H9 (cell line): ENCODE data around the gene NDST1. TPM values are rescaled to one million over a fixed set of nuclear protein-coding genes. Genes with fewer than 3 reads are reported as not detected.

ENCODE experiments used
- DNase-seq: peaks from one replicate; pipeline ENCODE4 v3.0.0-alpha.2; 2017
- H2AFZ ChIP-seq: one replicate; pipeline ENCODE4 v1.6.1; 2013; ENCODE audit warnings: mild to moderate bottlenecking, low read length, control low read depth, moderate library complexity
- H2AK5ac ChIP-seq: 2 replicates; pipeline ENCODE4 v1.6.1; 2013; ENCODE audit warnings: low read length, control low read depth, mixed read lengths; ENCODE audit not compliant: insufficient read length
- H2BK120ac ChIP-seq: one replicate; pipeline ENCODE4 v1.6.1; 2013; ENCODE audit warnings: low read depth, mild to moderate bottlenecking, low read length, control low read depth, inconsistent platforms; ENCODE audit not compliant: poor library complexity, severe bottlenecking
- H2BK12ac ChIP-seq: 2 replicates; pipeline ENCODE4 v1.6.1; 2013; ENCODE audit warnings: low read length, control low read depth, mixed read lengths, low read depth; ENCODE audit not compliant: insufficient read length
- H2BK15ac ChIP-seq: 2 replicates; pipeline ENCODE4 v1.6.1; 2013; ENCODE audit warnings: low read depth, low read length, control low read depth
- H2BK20ac ChIP-seq: one replicate; pipeline ENCODE4 v1.6.1; 2013; ENCODE audit warnings: low read depth, mild to moderate bottlenecking, low read length, control low read depth, inconsistent platforms; ENCODE audit not compliant: poor library complexity, severe bottlenecking
- H2BK5ac ChIP-seq: 2 replicates; pipeline ENCODE4 v1.6.1; 2013; ENCODE audit warnings: low read length, control low read depth, mixed read lengths; ENCODE audit not compliant: insufficient read length
- H3K14ac ChIP-seq: 2 replicates; pipeline ENCODE4 v1.6.1; 2013; ENCODE audit warnings: low read length, control low read depth; ENCODE audit not compliant: insufficient read depth
- H3K18ac ChIP-seq: 2 replicates; pipeline ENCODE4 v1.6.1; 2013; ENCODE audit warnings: low read depth, mild to moderate bottlenecking, mixed read lengths, low read length, control low read depth; ENCODE audit not compliant: insufficient read length
- H3K23ac ChIP-seq: 2 replicates; pipeline ENCODE4 v1.6.1; 2013; ENCODE audit warnings: low read length, control low read depth, mixed read lengths, low read depth; ENCODE audit not compliant: insufficient read length
- H3K23me2 ChIP-seq: 2 replicates; pipeline ENCODE4 v1.6.1; 2013; ENCODE audit warnings: low read depth, mild to moderate bottlenecking, mixed read lengths, low read length, control low read depth; ENCODE audit not compliant: insufficient read length, poor library complexity, severe bottlenecking
- H3K27ac ChIP-seq: 2 replicates; pipeline ENCODE4 v1.5.1; 2013; ENCODE audit warnings: low read length, control low read depth, mixed read lengths, low read depth; ENCODE audit not compliant: insufficient read length
- H3K27me3 ChIP-seq: 2 replicates; pipeline ENCODE4 v1.6.1; 2013; ENCODE audit warnings: low read length, control low read depth, inconsistent platforms; ENCODE audit not compliant: insufficient read depth
- H3K4ac ChIP-seq: 2 replicates; pipeline ENCODE4 v1.6.1; 2013; ENCODE audit warnings: low read depth, mild to moderate bottlenecking, control low read depth, inconsistent platforms, low read length, moderate library complexity
- H3K4me1 ChIP-seq: 2 replicates; pipeline ENCODE4 v1.6.1; 2013; ENCODE audit warnings: low read length, control low read depth, inconsistent platforms; ENCODE audit not compliant: insufficient read depth
- H3K4me2 ChIP-seq: 2 replicates; pipeline ENCODE4 v1.6.1; 2013; ENCODE audit warnings: low read length, control low read depth, mixed read lengths; ENCODE audit not compliant: insufficient read length, insufficient read depth
- H3K56ac ChIP-seq: 2 replicates; pipeline ENCODE4 v1.6.1; 2013; ENCODE audit warnings: low read depth, mild to moderate bottlenecking, mixed read lengths, low read length, control low read depth; ENCODE audit not compliant: insufficient read length
- H3K79me1 ChIP-seq: 2 replicates; pipeline ENCODE4 v1.6.1; 2013; ENCODE audit warnings: low read depth, mild to moderate bottlenecking, moderate library complexity, low read length, control low read depth, inconsistent platforms; ENCODE audit not compliant: insufficient read depth, poor library complexity, severe bottlenecking
- H3K79me2 ChIP-seq: 2 replicates; pipeline ENCODE4 v1.6.1; 2013; ENCODE audit warnings: low read length, control low read depth, inconsistent platforms; ENCODE audit not compliant: insufficient read depth
- H3K9ac ChIP-seq: 2 replicates; pipeline ENCODE4 v1.6.1; 2013; ENCODE audit warnings: low read length, control low read depth, mixed read lengths; ENCODE audit not compliant: insufficient read length; ENCODE audit errors: extremely low read depth
- H3K9me3 ChIP-seq: one replicate; pipeline ENCODE4 v1.6.1; 2013; ENCODE audit warnings: low read depth, low read length, inconsistent platforms; ENCODE audit not compliant: control insufficient read depth
- H3T11ph ChIP-seq: one replicate; pipeline ENCODE4 v1.6.1; 2013; ENCODE audit warnings: mild to moderate bottlenecking, low read length, control low read depth, inconsistent platforms
- H4K20me1 ChIP-seq: one replicate; pipeline ENCODE4 v1.6.1; 2013; ENCODE audit not compliant: control insufficient read depth, insufficient read length, insufficient read depth
- H4K5ac ChIP-seq: 2 replicates; pipeline ENCODE4 v1.6.1; 2013; ENCODE audit warnings: low read depth, mild to moderate bottlenecking, mixed read lengths, low read length, control low read depth; ENCODE audit not compliant: insufficient read length
- H4K8ac ChIP-seq: replicated peaks from 2 replicates; pipeline ENCODE4 v1.6.1; 2013; ENCODE audit warnings: low read length, control low read depth, mixed read lengths, low read depth; ENCODE audit not compliant: insufficient read length
- H4K91ac ChIP-seq: 2 replicates; pipeline ENCODE4 v1.6.1; 2013; ENCODE audit warnings: low read depth, mild to moderate bottlenecking, moderate library complexity, mixed read lengths, low read length, control low read depth; ENCODE audit not compliant: insufficient read length
- H3K27ac Mint-ChIP-seq, 3 experiments: 2 replicates in 2 of 3; 3 replicates in 1 of 3; pipeline ENCODE4 v1.8.0; 2020 to 2021; ENCODE audit warnings: mixed read lengths in 3 of 3, mild to moderate bottlenecking in 1 of 3, moderate library complexity in 1 of 3
- H3K27me3 Mint-ChIP-seq: 2 replicates; pipeline ENCODE4 v1.8.0; 2021; ENCODE audit warnings: low read depth, mild to moderate bottlenecking, moderate library complexity, mixed read lengths
- H3K36me3 Mint-ChIP-seq, 3 experiments: 2 replicates in 2 of 3; 3 replicates in 1 of 3; pipeline ENCODE4 v1.8.0; 2020 to 2021; ENCODE audit warnings: low read depth in 3 of 3, mixed read lengths in 3 of 3; ENCODE audit not compliant: insufficient read depth in 1 of 3
- H3K4me1 Mint-ChIP-seq, 2 experiments: 2 replicates each; pipeline ENCODE4 v1.8.0; 2020; ENCODE audit warnings: mixed read lengths in 2 of 2
- H3K4me3 Mint-ChIP-seq, 2 experiments: 2 replicates in 1 of 2; 3 replicates in 1 of 2; pipeline ENCODE4 v1.8.0; 2020 to 2021; ENCODE audit warnings: mild to moderate bottlenecking in 2 of 2, mixed read lengths in 2 of 2, moderate library complexity in 1 of 2
- H3K9me3 Mint-ChIP-seq, 2 experiments: 2 replicates in 1 of 2; 3 replicates in 1 of 2; pipeline ENCODE4 v1.8.0; 2020; ENCODE audit warnings: mild to moderate bottlenecking in 2 of 2, mixed read lengths in 2 of 2, moderate library complexity in 1 of 2
- CTCF ChIP-seq: fragments of 200-600 bp; sonication (generic); conservative IDR thresholded peaks from 3 replicates; pipeline ENCODE4 v1.8.0; 2021; ENCODE audit warnings: antibody characterized with exemption, mild to moderate bottlenecking
- WGBS: extraction: QIAGEN DNeasy Blood & Tissue Kit; methylation state at CpG from one replicate; pipeline ENCODE4 v1.1.7; 2013; ENCODE audit warnings: missing lambda C conversion rate, low lambda C conversion rate, mixed read lengths; ENCODE audit not compliant: insufficient read length; ENCODE audit errors: extremely low coverage; 5-methylcytosine and 5-hydroxymethylcytosine counted together
- total RNA-seq: library from RNA; stranded (reverse); gene quantifications from 2 replicates; pipeline ENCODE4 v1.2.1, GENCODE V29; 2021

The NDST1 gene
- total RNA-seq, 1 experiment from 2014 or later: 65.5 TPM

- H3K4me1 ChIP-seq: no peaks in the 10 kb centered on the region; the same call in 1 of the 2 replicates
- no peaks in the 10 kb centered on the region for H3K27me3 Mint-ChIP-seq
- H4K20me1 ChIP-seq: no peaks in the 10 kb centered on the region
- H3T11ph ChIP-seq: no peak overlapping the region
- peaks cover 45 to 86% (median 70%) of the 10 kb centered on the region in 3 experiments; a peak in 6 of 7 replicates for H3K36me3 Mint-ChIP-seq
- no peaks in the 10 kb centered on the region for H3K79me2 ChIP-seq
- H3K9me3 ChIP-seq: no peaks in the 10 kb centered on the region
- H4K91ac ChIP-seq: no peak overlapping the region
- WGBS: no CpG with 5 or more reads among the region's 12 CpGs
- H3K27me3 ChIP-seq: no peaks in the 10 kb centered on the region
- no peak overlapping the region for H3K27ac ChIP-seq
- H2AFZ ChIP-seq: no peak overlapping the region
- no peaks in the 10 kb centered on the region for H3K9me3 Mint-ChIP-seq
- no peak overlapping the region for H3K4me2 ChIP-seq
- H2BK12ac ChIP-seq: no peak overlapping the region
- H2BK120ac ChIP-seq: no peak overlapping the region
- no peak overlapping the region for H3K9ac ChIP-seq
- H3K79me1 ChIP-seq: no peaks in the 10 kb centered on the region
- no peak overlapping the region for H2BK15ac ChIP-seq
- no peak for TF ChIP-seq CTCF
- H3K23ac ChIP-seq: no peak overlapping the region
- H3K23me2 ChIP-seq: no peaks in the 10 kb centered on the region
- no peak overlapping the region for H3K4ac ChIP-seq
- peaks cover 15 to 17% of the 10 kb centered on the region in 2 experiments for H3K4me1 Mint-ChIP-seq
- no peak overlapping the region for H4K8ac ChIP-seq
- no peak overlapping the region for H2BK20ac ChIP-seq
- H3K27ac Mint-ChIP-seq: no peak overlapping the region
- H3K56ac ChIP-seq: no peak overlapping the region
- H2AK5ac ChIP-seq: no peak overlapping the region
- no peak for DNase-seq
- no peak overlapping the region for H2BK5ac ChIP-seq
- no peak overlapping the region for H3K4me3 Mint-ChIP-seq
- no peak overlapping the region for H3K14ac ChIP-seq
- no peak overlapping the region for H4K5ac ChIP-seq
- no peak overlapping the region for H3K18ac ChIP-seq
Measured at GRCh38 chr5:150540042-150540441, 32.1 kb downstream of the NDST1 start.
